HG03469 (cell line): ENCODE results near the gene PSME1.
"Not testable (repeated sequence)": the region's sequence is repeated elsewhere in the genome, so short reads cannot be mapped to it uniquely, and the experiment has no call there.

ENCODE experiments used
- ATAC-seq: cut with Tn5 transposase; IDR thresholded peaks from one replicate; pipeline ENCODE4 v1.9.1; 2021; ENCODE audit warnings: mild to moderate bottlenecking, moderate library complexity, moderate number of reproducible peaks; ENCODE audit not compliant: unreplicated experiment

PSME1 gene

GRCh38 chr14:24103451-24103850 lies 32.5 kb upstream of the PSME1 start:
- no peak for ATAC-seq

- not testable (repeated sequence) for ATAC-seq
Measured at GRCh38 chr14:24105609-24106239, 30.3 kb upstream of the PSME1 start.

- no peak for ATAC-seq
Measured at GRCh38 chr14:24106672-24107271, 29.2 kb upstream of the PSME1 start.

- ATAC-seq: no peak
Measured at GRCh38 chr14:24108336-24108874, 27.6 kb upstream of the PSME1 start.

- no peak for ATAC-seq
Measured at GRCh38 chr14:24110060-24110459, 25.9 kb upstream of the PSME1 start.

GRCh38 chr14:24110523-24110922 lies 25.5 kb upstream of the PSME1 start:
- no peak for ATAC-seq

GRCh38 chr14:24113379-24113800 lies 22.6 kb upstream of the PSME1 start:
- ATAC-seq: no peak

- peak; percentile 10 for ATAC-seq
Measured at GRCh38 chr14:24113801-24114531, 22.0 kb upstream of the PSME1 start.

- peak; percentile 74 for ATAC-seq
Measured at GRCh38 chr14:24114532-24115421, 21.2 kb upstream of the PSME1 start, which contains the start of the genes DCAF11 and NRL. Gene DCAF11 (plus strand): TSS chr14:24114777. CDS start chr14:24115595, 818 bp downstream. Gene NRL (minus strand): TSS chr14:24114949. CDS start chr14:24082848, 32,101 bp downstream.

GRCh38 chr14:24115422-24116127 lies 20.4 kb upstream of the PSME1 start:
- ATAC-seq: no peak

- ATAC-seq: no peak
Measured at GRCh38 chr14:24116128-24116814, 19.7 kb upstream of the PSME1 start.

GRCh38 chr14:24117179-24117578 lies 18.8 kb upstream of the PSME1 start:
- no peak for ATAC-seq

GRCh38 chr14:24119691-24120090 lies 16.3 kb upstream of the PSME1 start:
- ATAC-seq: no peak

- ATAC-seq: no peak
Measured at GRCh38 chr14:24121210-24121609, 14.8 kb upstream of the PSME1 start.

GRCh38 chr14:24122416-24122815 lies 13.6 kb upstream of the PSME1 start:
- no peak for ATAC-seq

GRCh38 chr14:24122898-24123297 lies 13.1 kb upstream of the PSME1 start:
- no peak for ATAC-seq

GRCh38 chr14:24123424-24124417 lies 12.3 kb upstream of the PSME1 start:
- ATAC-seq: peak; percentile 41

GRCh38 chr14:24126939-24127338 lies 9.1 kb upstream of the PSME1 start:
- no peak for ATAC-seq
